ENCODE results near the gene SDCCAG8.

SDCCAG8 gene

DNA sequence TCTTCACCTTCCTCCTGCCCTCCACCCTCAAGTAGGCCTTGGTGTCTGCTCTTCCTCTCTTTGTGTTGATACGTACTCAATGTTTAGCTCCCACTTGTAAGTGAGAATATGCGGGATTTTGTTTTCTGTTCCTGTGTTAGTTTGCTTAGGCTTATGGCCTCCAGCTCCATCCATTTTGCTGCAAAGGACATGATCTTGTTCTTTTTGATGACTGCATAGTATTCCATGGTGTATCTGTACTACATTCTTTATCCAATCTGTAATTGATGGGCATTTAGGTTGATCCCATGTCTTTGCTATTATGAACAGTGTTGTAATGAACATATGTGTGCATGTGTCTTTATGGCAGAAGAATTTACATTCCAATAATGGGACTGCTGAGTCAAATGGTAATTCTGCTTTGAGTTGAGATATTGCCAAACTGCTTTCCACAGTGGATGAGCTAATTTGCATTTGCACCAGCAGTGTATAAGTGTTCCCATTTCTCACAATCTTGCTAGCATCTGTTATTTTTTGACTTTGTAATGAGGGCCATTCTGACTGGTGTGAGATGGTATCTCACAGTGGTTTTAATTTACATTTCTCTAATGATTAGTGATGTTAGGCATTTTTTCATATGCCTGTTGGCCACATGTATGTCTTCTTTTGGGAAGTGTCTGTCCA, 272.7 kb downstream of the SDCCAG8 start:
- TF ChIP-seq ZFX (IDR thresholded peaks at IDR 0.05), result no peak
- TF ChIP-seq, protein P1, sequence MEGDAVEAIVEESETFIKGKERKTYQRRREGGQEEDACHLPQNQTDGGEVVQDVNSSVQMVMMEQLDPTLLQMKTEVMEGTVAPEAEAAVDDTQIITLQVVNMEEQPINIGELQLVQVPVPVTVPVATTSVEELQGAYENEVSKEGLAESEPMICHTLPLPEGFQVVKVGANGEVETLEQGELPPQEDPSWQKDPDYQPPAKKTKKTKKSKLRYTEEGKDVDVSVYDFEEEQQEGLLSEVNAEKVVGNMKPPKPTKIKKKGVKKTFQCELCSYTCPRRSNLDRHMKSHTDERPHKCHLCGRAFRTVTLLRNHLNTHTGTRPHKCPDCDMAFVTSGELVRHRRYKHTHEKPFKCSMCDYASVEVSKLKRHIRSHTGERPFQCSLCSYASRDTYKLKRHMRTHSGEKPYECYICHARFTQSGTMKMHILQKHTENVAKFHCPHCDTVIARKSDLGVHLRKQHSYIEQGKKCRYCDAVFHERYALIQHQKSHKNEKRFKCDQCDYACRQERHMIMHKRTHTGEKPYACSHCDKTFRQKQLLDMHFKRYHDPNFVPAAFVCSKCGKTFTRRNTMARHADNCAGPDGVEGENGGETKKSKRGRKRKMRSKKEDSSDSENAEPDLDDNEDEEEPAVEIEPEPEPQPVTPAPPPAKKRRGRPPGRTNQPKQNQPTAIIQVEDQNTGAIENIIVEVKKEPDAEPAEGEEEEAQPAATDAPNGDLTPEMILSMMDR (conservative IDR thresholded peaks at IDR 0.05), result no peak
- no peak overlapping the region for H3K27ac ChIP-seq

DNA sequence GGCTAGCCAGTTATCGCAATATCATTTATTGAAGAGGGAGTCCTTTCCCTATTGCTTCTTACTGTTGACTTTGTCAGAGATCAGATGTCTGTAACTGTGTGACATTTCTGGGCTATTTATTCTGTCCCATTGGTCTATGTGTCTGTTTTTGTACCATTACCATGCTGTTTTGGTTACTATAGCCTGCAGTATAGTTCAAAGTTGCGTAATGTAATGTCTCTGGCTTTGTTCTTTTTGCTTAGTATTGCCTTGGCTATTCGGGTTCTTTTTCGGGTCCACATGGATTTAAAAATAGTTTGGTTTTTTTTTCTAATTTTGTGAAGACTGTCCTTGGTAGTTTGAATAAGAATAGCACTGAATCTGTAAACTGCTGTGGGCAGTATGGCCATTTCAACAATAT, 273.7 kb downstream of the SDCCAG8 start:
- TF ChIP-seq, protein P1 (conservative IDR thresholded peaks at IDR 0.05), result no peak
- TF ChIP-seq ZFX (IDR thresholded peaks at IDR 0.05), result no peak

DNA sequence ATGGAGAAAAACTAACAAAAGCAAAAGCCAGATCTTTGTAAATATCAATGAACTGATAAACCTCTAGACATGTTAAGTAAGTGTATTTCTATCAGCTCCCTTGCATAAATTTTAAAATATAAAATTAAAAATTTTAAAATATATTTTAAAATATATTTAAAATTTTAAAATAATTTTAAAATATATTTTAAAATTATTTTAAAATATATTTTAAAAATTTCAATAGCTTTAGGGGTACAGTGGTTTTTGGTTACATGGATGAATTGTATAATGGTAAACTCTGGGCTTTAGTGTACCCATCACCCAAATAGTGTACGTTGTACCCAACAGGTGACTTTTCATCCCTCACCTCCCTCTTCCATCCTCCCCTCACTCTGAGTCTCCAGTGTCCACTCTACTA, 279.2 kb downstream of the SDCCAG8 start:
- TF ChIP-seq ZFX (IDR thresholded peaks at IDR 0.05), result no peak
- TF ChIP-seq, protein P1 (conservative IDR thresholded peaks at IDR 0.05), result no peak
- no peak overlapping the region for H3K27ac ChIP-seq

More for the DNA sequence above, 273.7 kb downstream of the SDCCAG8 start:
- no peak overlapping the region for H3K27ac ChIP-seq

DNA sequence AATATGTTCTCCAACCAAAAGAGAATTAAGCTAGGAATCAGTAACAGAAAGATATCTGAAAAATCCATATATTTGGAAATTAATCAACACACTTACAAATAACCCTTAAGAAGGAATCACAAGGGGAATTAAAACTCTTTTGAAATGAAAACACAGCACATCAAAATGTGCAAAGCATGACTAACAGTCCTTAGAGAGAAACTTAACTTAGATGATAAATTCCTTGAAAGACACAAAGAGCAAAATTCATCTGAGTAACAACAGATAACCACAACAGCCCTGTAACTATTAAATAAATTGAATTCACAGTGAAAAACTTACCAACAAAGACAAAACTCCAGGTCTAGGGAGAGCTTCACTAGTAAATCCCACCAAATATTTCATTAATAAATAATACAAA, 283.8 kb downstream of the SDCCAG8 start:
- TF ChIP-seq, protein P1 (conservative IDR thresholded peaks at IDR 0.05), result no peak
- no peak for TF ChIP-seq ZFX (IDR thresholded peaks at IDR 0.05)
- no peak overlapping the region for H3K27ac ChIP-seq

DNA sequence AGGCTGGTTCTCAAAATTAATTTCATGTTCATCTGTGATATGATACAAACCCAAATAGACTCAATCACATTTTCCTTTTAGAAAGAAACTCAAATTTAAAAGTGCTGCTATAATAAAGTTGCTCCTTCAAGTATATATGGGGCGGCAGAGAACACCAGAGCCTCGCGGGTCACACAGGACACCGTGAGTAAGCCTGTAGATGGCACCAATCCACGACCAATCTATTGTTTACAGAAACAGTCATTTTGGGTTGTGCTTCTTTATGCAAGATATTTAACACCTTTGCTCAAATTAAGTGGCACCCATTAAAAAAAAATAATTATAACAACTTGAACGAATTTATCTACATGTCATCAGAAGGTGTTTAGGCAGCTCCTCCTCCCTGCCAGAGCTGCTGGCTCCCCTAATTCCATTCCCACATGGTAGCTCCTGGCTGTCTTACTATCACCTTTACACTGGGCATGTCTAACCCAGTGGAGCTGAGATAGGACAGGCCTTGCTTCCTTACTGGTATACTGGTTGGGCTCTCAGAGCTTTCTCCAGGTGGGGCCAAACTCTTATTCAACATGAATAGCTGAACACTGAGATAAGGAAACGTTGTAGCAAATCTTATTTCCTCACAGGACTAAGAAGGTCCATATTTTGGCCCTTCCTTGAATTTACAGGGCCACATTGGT, 287.0 kb downstream of the SDCCAG8 start:
- TF ChIP-seq ZFX (IDR thresholded peaks at IDR 0.05), result no peak
- H3K27ac ChIP-seq, result no peak overlapping the region

DNA sequence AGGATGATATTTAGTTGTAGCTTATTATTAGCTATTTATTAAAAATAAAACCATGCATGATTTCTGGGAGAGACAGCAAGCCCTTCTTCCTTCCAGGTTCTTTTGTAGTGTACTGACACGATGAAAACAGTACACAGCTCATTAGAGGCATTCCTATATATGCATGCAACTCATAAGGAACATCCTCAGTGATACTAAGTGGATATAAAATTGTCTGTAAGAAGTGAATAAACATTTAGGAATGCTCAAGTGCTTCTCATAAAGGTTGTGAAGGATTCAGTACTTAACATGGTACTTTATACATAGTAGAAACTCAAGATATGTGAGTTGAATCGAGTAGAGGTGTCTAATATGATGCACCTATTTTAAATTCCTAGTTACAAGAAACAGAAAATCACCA, 287.7 kb downstream of the SDCCAG8 start:
- no peak for TF ChIP-seq ZFX (IDR thresholded peaks at IDR 0.05)
- TF ChIP-seq, protein P1 (conservative IDR thresholded peaks at IDR 0.05), result no peak
- H3K27ac ChIP-seq, result no peak overlapping the region

DNA sequence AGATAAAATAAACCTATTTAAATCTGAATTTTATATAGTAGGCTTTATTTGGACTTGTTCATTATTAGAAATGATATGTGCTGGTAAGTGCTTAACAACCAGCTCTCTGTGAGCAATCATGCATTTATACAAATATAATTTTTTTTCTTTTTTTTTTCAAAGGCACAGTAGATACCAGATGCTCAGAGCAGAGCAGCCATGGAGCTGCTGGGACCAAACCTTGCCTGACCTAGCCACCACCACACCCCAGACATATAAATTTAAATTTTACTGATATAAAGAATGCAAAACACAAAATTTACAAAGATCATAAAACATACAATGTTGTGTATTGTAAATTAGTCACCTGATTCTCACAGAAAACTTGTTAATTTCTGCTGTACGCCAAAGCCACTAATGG, 290.6 kb downstream of the SDCCAG8 start:
- no peak overlapping the region for H3K27ac ChIP-seq
- TF ChIP-seq, protein P1 (conservative IDR thresholded peaks at IDR 0.05), result no peak
- TF ChIP-seq ZFX (IDR thresholded peaks at IDR 0.05), result no peak

DNA sequence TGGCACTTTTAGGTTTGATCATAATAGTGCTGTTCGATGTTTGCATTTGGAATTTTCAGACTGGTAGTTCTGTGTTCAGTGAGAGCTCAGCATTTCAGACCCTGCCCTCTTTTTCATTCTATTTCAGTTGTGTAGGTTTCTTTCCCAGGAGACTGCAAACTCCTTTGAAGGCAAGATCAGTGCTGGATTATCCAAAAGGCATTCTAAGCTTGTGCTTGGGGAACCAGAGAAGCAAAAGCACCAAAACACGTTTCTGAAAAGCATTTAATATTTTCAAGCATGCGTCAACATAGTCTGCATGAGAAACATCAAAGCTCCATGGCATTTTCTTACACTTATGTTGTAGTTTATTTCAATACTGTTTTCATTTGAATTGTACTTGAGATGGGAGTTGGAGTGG, 292.1 kb downstream of the SDCCAG8 start:
- no peak for TF ChIP-seq ZFX (IDR thresholded peaks at IDR 0.05)
- TF ChIP-seq, protein P1 (conservative IDR thresholded peaks at IDR 0.05), result no peak
- no peak overlapping the region for H3K27ac ChIP-seq

All from C4-2B (cell line).